Omental fat pad (tissue), 4 donors: ENCODE data around the gene MPPED2. TPM values are rescaled to one million over a fixed set of nuclear protein-coding genes. Genes with fewer than 3 reads are reported as not detected.

ENCODE experiments used
- ATAC-seq: fragments of 150-250 bp; one replicate; pipeline ENCODE4 v1.9.1; 2016; ENCODE audit warnings: mild to moderate bottlenecking, moderate library complexity; ENCODE audit not compliant: low FRiP score
- DNase-seq: peaks from one replicate; pipeline ENCODE4 v3.0.0-alpha.2; 2019; ENCODE audit warnings: low spot score
- CTCF ChIP-seq, 3 donors: fragments of 450-650 bp; IDR thresholded peaks; one replicate each; pipeline ENCODE4 v1.5.1; 2016 to 2017; ENCODE audit warnings: antibody characterized with exemption in 3 of 3, mild to moderate bottlenecking in 3 of 3, moderate library complexity in 2 of 3
- total RNA-seq, 4 donors: library from RNA; depleted of rRNA; stranded (reverse); fragments of >200 nt; gene quantifications; one replicate each; pipeline ENCODE4 v1.1.0, GENCODE V29; 2016

Gene MPPED2
- total RNA-seq, 4 donors from 2014 or later = 5.6 to 12.0 (median 8.7) TPM

GRCh38 chr11:30481796-30482195 is 104.4 kb downstream of the MPPED2 start:
- DNase-seq (no peak), ATAC-seq (no peak)
- no peak for TF ChIP-seq CTCF (IDR thresholded peaks at IDR 0.05)

- no peak for DNase-seq
- no peak for TF ChIP-seq CTCF (IDR thresholded peaks at IDR 0.05)
- ATAC-seq = no peak
Observed at GRCh38 chr11:30481330-30481729, 104.8 kb downstream of the MPPED2 start.

GRCh38 chr11:30479899-30480298 is 106.3 kb downstream of the MPPED2 start:
- no peak for ATAC-seq
- TF ChIP-seq CTCF (IDR thresholded peaks at IDR 0.05) = no peak
- DNase-seq = no peak

GRCh38 chr11:30478923-30479322 is 107.2 kb downstream of the MPPED2 start:
- ATAC-seq (peak; percentile 44), DNase-seq (no peak)
- no peak for TF ChIP-seq CTCF (IDR thresholded peaks at IDR 0.05)

GRCh38 chr11:30477061-30477460 is 109.1 kb downstream of the MPPED2 start:
- ATAC-seq (no peak), DNase-seq (no peak)
- no peak for TF ChIP-seq CTCF (IDR thresholded peaks at IDR 0.05)

- TF ChIP-seq CTCF (IDR thresholded peaks at IDR 0.05) = no peak
- DNase-seq (no peak), ATAC-seq (no peak)
Observed at GRCh38 chr11:30474151-30474954, 111.8 kb downstream of the MPPED2 start.

- TF ChIP-seq CTCF (IDR thresholded peaks at IDR 0.05) = no peak
- DNase-seq (no peak), ATAC-seq (no peak)
Observed at GRCh38 chr11:30471244-30471643, 114.9 kb downstream of the MPPED2 start.
